ENCODE measurements around the gene SEMA5A.
A peak's percentile ranks its signal among the peaks of the same experiment; 100 is the strongest.

The SEMA5A gene

GRCh38 chr5:9348401-9348996, 197.4 kb downstream of the SEMA5A start:
- peak in 1 of 2 experiments; percentile 41 for DNase-seq

GRCh38 chr5:9347541-9348295, 198.2 kb downstream of the SEMA5A start:
- DNase-seq = no peak

DNA sequence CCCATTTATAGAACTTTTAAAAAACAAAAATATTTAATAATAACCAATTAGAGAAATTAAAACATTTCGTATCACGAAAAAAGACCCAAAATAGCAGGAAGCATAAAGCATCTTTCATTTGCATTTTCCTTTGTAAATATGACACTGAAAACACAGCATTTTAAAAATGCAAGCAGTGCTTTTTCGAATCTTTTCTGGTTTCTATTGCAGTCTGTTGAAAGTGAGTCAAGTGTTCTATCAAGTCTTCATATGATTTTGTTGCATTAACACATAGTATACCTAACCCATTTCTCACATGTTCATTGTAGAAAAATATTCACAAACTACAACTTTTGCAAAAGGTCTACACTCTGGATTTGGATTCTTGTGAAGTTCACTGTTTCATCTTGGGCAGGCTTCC, 198.8 kb downstream of the SEMA5A start:
- no peak for DNase-seq

DNA sequence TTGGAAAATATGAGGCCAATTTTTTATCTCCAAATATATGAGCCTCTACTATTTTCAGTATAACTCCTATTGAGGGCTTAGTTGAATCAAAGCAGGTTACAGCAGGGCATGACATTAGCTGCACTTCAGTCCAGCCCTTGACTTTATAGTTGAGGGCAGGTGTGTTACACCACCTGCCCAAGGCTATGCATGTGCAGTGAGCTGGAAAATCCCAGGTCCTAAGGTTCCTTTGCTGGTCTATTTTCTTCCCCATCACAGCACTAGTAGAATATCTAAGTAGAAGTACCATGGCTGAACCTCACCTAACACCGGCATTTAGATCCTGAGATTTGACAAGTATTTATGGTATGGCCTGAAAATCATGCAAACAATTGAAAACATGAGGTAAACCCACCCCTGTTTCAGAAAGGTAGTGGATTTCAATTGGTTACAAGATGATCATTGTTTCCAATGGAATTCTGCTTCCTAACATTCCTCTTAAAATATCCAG, 201.1 kb downstream of the SEMA5A start:
- no peak for DNase-seq

DNA sequence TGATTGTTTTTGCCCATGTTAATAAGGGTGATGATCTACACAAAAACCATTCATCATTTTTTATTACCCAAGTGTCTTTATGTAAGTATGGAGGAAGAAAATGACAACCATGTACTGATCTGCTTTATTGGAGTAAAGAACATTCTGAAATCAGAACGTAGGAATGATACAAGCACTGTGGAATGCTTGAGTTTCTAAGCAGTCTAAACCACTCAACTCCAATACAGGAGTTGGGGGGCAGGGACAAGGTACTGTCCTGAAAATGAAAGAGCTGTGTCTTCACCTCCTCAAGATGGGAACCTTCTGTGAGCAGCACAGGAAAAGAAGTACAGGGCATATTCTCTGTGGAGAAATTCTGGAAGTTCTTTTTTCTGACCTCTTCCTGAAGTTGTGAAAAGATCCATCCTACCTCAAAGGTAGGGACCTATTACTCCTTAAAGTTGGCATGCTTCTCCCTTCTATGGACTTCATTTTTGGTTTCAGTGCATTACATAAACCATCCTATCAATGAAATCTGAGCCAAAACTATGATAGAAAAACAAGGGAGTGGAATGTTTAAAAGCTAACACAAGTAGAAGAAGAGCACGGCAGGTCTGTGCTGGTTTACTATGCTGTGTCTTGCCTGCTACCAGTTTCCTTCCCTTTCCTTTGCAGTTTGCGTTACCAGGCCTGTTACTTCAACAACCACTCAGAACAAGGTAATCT, 202.6 kb downstream of the SEMA5A start:
- no peak for DNase-seq

DNA sequence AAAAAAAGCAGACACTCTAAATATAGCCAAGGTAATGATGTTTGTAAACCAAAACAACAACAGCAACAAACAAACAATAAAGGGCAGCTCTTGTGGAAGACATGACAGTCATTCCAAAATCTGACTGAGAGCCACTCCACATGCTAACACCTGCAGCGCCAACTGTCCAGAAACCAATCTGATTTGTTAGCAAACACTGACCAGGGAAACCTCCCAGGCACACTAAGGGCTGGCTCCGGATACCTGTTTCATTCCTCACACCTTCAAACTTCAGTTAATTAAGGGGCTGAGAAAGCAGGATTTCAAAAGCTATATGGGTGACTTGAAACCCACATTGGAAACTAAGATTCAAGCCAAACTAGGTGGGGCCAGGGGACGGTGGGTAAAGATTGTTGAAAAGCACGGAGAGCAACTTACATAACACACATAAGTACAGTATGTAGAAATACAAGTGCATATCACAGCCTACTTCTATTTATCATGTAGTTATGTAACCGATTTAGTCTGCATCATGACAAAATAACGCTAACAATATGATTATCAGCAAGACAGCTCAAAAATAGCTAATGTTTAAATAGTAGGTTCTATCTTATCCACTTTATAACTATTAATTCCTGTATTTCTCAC, 203.6 kb downstream of the SEMA5A start:
- no peak for DNase-seq

DNA sequence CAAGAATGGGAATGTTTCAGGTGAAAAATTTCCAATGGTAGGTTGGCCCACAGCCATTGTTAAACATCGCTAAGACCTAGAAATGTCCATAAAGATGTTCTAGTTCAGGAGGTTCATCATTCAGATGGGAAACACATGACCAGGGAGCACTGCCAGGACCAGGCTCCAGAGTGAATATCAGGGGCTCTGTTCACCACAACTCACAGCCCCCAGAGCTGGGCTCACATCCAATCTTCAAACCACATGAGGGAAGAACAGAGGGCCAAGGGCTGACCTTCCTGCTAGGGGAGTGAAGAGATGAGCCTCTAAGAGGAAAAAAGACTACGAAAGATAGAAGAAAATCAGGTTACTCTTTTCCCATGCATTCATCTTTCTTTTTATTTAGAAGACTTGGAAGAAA, 205.8 kb downstream of the SEMA5A start:
- DNase-seq = no peak

- DNase-seq = peak in 1 of 2 experiments; percentile 8
Observed at GRCh38 chr5:9339206-9339818, 206.6 kb downstream of the SEMA5A start.

- DNase-seq = no peak
Observed at GRCh38 chr5:9338796-9339195, 207.1 kb downstream of the SEMA5A start.

DNA sequence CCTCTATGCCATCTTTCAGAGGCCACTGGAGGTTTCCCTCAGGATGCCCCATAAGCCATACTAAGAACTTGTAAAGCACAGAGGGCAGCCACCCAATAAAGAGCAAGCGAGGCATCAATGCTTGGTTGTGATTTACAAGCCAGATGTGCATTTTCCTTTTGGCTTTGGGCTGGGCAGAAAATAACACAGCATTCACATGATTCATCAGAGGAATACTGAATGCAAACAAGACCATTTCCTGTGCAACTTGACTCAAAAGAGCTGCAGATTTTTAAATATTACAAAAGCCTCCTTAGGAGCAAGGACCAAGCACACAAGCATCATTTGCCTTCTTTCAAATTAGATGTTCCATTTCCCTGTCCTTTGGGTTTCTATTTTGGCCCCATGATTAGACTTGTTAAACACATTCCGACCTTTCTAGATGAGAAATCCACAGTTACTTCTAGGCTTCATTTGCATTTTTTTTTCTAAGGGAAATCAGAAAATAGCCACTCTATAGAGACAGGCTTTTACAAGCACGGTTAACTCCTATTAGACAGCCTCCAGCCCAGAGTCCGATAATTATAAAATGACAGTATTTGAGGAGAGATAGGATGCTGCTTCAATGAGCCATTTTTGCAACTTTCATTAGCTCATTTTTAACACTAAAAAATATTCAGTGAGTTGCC, 207.8 kb downstream of the SEMA5A start:
- peak in 1 of 2 experiments; percentile 22 for DNase-seq

DNA sequence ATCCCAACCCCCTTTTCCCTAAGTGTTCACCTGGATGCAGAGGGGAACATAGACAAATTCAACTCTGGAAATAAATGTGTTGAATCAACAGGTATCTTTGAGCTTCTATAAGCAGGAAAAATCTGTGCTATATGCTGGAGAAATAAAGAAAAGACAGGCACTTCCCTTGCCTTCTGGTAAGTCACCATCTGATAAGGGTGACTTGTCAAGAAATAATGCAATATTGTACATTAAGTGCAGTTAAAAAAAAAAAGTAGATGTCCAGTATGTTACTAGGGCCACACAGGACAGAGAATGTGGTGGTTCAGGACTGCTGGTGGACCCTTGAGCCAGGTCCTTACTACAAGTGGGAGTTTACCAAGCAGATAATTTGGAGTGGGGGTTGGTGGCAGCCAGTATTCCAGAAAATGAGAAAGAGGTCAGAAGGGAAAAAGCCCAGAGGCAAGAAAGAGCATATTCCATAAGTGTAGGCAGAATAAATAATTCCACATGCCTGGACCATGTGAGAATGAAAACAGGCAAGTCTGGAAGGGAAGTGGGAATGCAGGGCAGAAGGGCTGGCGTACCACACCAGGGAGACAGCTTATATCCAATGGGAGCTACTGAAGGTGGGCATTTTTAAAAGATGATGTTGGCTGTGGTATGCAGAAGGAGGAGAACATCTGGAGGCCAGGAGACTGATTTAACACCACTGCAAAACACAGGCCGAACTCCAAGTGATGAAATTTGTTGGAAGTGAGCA, 209.9 kb downstream of the SEMA5A start:
- no peak for DNase-seq

GRCh38 chr5:9335269-9335668, 210.6 kb downstream of the SEMA5A start:
- DNase-seq = no peak

GRCh38 chr5:9332026-9332425, 213.8 kb downstream of the SEMA5A start:
- no peak for DNase-seq

DNA sequence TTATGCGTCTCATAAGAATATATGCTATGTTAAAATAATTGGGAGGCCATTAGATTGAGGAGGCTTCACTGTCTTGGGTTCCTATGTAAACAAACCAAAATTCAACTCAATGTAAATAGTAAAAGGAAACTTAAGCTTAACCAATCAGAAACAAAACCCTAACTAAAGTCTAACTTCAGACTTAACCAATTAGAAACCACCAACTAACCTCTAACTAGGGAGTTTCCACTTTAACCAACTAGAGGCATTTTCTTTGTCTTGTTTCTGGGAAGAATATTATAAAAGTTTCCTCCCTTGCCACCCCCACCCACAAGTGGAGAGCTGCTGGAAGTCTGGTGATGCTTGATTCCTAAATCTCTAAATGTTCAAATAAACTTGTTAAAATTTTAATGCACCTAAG, 214.5 kb downstream of the SEMA5A start:
- DNase-seq = no peak

DNA sequence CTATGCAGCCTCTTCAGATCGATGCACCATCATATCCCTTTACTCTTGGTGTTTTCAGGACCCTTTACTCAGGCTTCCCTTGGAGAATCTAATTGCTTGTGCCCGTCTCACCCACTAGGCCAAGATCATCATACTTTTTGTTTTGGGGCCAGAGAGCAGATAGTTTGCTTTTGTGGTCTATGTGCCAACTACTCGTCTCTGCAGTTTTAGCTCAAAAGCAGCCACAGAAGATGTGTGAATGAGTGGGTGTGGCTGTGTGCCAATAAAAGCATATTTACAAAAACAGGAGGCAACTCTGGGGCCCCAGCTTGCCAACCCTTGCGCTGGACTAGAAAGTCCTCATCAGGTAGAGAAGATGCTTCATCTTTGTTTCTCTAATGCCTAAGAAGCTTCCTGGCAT, 216.8 kb downstream of the SEMA5A start:
- no peak for DNase-seq

GRCh38 chr5:9325549-9325948, 220.3 kb downstream of the SEMA5A start:
- DNase-seq = no peak

DNA sequence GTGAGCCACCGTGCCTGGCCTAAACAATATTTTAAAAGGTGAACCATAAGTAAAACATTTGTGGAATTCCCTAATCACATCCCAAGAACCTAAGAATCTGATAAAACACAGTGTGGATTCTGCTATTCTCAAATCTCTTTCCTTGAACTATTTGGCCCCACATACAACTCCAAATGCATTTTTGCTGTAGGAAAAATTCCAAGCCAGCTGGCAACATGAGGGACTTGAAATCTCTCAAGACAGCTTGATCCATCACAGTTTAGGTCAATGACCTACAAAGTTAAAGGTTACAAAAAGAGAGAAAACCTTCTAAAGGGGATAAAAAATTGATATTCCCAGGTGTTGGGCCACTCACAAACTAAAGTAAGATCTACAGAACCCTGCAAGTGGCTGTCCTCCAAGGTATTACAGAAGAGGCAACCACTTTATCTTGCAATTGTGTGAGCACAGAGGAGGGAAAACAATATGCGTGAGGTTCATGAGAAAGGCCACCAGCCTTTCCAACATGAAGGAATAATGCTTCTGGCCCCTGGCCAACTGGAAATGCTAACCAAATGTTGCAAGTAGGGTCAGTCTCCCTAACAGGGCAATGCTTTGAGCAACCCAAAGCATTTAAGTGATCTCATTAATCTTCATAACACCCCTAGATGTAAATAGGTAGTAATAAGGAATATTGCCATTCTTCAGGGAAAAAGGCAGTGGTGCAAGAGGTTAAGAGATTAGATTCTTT, 221.4 kb downstream of the SEMA5A start:
- DNase-seq = no peak

- DNase-seq = no peak
Observed at GRCh38 chr5:9320652-9321051, 225.2 kb downstream of the SEMA5A start.

GRCh38 chr5:9318031-9318430, 227.8 kb downstream of the SEMA5A start:
- DNase-seq = no peak

GRCh38 chr5:9316733-9317132, 229.1 kb downstream of the SEMA5A start:
- no peak for DNase-seq

DNA sequence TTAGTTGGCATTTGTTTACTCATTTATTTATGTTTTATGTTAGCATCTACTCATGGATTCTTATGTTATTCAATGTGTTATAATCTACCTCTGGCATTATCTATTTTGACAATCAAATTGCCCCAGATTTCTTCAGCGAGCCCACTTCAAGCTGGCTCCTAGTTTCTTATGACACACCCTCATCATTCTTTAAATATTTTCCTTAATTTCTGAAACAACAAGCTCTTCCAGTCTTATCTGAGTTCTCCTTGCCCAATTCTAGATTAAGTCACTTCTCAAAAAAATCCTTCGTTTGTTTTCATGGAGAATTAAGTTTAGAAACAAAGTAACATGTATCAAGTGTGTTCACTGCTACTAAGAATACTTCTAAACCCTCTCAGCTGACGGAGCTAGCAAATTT, 229.8 kb downstream of the SEMA5A start:
- DNase-seq = no peak

All from SW 1271 (cell line).